HepG2 (cell line): ENCODE measurements around the gene ASB7. TPM values are rescaled to one million over a fixed set of nuclear protein-coding genes. Genes with fewer than 3 reads are reported as not detected.

ENCODE experiments used
- AGO1 ChIP-seq: fragments of 200-400 bp; formaldehyde crosslinking; IDR thresholded peaks from 2 replicates; pipeline ENCODE4 v1.6.1; 2017; ENCODE audit warnings: mild to moderate bottlenecking, low read depth, low read length, moderate library complexity; ENCODE audit not compliant: poor library complexity, severe bottlenecking
- CHCHD3 ChIP-seq: sonication (generic); formaldehyde crosslinking; IDR thresholded peaks from 2 replicates; pipeline ENCODE4 v1.8.0; 2022; ENCODE audit warnings: mild to moderate bottlenecking, missing genetic modification reagents, moderate library complexity
- MXD4 ChIP-seq: IDR thresholded peaks from 2 replicates; pipeline ENCODE4 v1.6.1; 2016; ENCODE audit warnings: mild to moderate bottlenecking, missing biosample characterization, missing genetic modification reagents
- MYC ChIP-seq: sonication (generic); formaldehyde crosslinking; IDR thresholded peaks from 2 replicates; pipeline ENCODE4 v1.9.0; 2021; ENCODE audit warnings: missing genetic modification reagents, borderline replicate concordance
- NFE2 ChIP-seq: sonication (generic); formaldehyde crosslinking; IDR thresholded peaks from 2 replicates; pipeline ENCODE4 v1.4.0; 2020; ENCODE audit warnings: missing genetic modification reagents
- NFKB2 ChIP-seq: sonication (generic); formaldehyde crosslinking; IDR thresholded peaks from 2 replicates; pipeline ENCODE4 v1.4.0; 2020; ENCODE audit warnings: missing genetic modification reagents, borderline replicate concordance
- NR3C1 ChIP-seq: sonication (generic); formaldehyde crosslinking; IDR thresholded peaks from 2 replicates; pipeline ENCODE4 v1.4.0; 2020; ENCODE audit warnings: missing genetic modification reagents
- RFXAP ChIP-seq: sonication (generic); formaldehyde crosslinking; IDR thresholded peaks from 2 replicates; pipeline ENCODE4 v1.4.0; 2020; ENCODE audit warnings: missing genetic modification reagents, borderline replicate concordance
- TGIF2 ChIP-seq: IDR thresholded peaks from 2 replicates; pipeline ENCODE4 v1.6.1; 2016; ENCODE audit warnings: control low read depth, missing compliant biosample characterization
- ZIK1 ChIP-seq: sonication (generic); formaldehyde crosslinking; IDR thresholded peaks from 2 replicates; pipeline ENCODE4 v1.5.0; 2020; ENCODE audit warnings: mild to moderate bottlenecking, low read depth, missing genetic modification reagents, borderline replicate concordance
- ZNF274 ChIP-seq: sonication (generic); formaldehyde crosslinking; IDR thresholded peaks from 2 replicates; pipeline ENCODE4 v1.5.1; 2020; ENCODE audit warnings: mild to moderate bottlenecking, missing genetic modification reagents
- polyA plus RNA-seq, 8 experiments: library from polyadenylated mRNA; depleted of rRNA in 3 of 8; stranded (reverse) in 7 of 8; unstranded in 1 of 8; fragments of >200 nt; fragmentation: Illumina TruSeq in 4 of 8; extraction: Trizol in 4 of 8; gene quantifications; 2 replicates each; pipeline versions ENCODE4 v1.2.1 to v1.2.3, GENCODE V29; 2011 to 2016; ENCODE audit warnings: low read depth in 4 of 8, missing spikeins in 1 of 8, mixed read lengths in 1 of 8; ENCODE audit not compliant: insufficient read depth in 1 of 8
- total RNA-seq, 5 experiments: library from RNA; depleted of rRNA; stranded (reverse); fragments of >200 nt; fragmentation: Illumina TruSeq; extraction: Trizol; gene quantifications; 2 replicates each; pipeline ENCODE4 v1.2.3, GENCODE V29; 2016; ENCODE audit warnings: low read depth in 1 of 5
- TF ChIP-seq, protein P1 (sequence below): sonication (generic); formaldehyde crosslinking; conservative IDR thresholded peaks from 2 replicates; pipeline ENCODE4 v1.4.0; 2020; ENCODE audit warnings: missing genetic modification reagents
- TF ChIP-seq, protein P2 (sequence below): sonication (generic); formaldehyde crosslinking; conservative IDR thresholded peaks from 2 replicates; pipeline ENCODE4 v1.8.1; 2023; ENCODE audit warnings: missing genetic modification reagents
- TF ChIP-seq, protein P3 (sequence below), 2 experiments: sonication (generic) in 1 of 2; formaldehyde crosslinking in 1 of 2; IDR thresholded peaks; 2 replicates each; pipeline versions ENCODE4 v1.6.1 to v1.9.0; 2014 to 2022; ENCODE audit warnings: antibody characterized with exemption in 1 of 2, borderline replicate concordance in 1 of 2, inconsistent platforms in 1 of 2, low read depth in 1 of 2, missing genetic modification reagents in 1 of 2
- TF ChIP-seq, protein P4 (sequence below): sonication (generic); formaldehyde crosslinking; IDR thresholded peaks from 2 replicates; pipeline ENCODE4 v1.4.0; 2020; ENCODE audit warnings: mild to moderate bottlenecking, missing genetic modification reagents
- TF ChIP-seq, protein P5 (sequence below): sonication (generic); formaldehyde crosslinking; IDR thresholded peaks from 2 replicates; pipeline ENCODE4 v1.9.0; 2022; ENCODE audit warnings: low read depth, missing genetic modification reagents
- TF ChIP-seq, protein P6 (sequence below): IDR thresholded peaks from 2 replicates; pipeline ENCODE4 v1.6.1; 2012; ENCODE audit warnings: inconsistent platforms

Gene ASB7
- total and polyA plus RNA-seq, 2 of the 13 experiments (the other 11 are each of a cell fraction or from before 2014, with no cell fraction given) = 7.7 to 12.1 TPM

DNA sequence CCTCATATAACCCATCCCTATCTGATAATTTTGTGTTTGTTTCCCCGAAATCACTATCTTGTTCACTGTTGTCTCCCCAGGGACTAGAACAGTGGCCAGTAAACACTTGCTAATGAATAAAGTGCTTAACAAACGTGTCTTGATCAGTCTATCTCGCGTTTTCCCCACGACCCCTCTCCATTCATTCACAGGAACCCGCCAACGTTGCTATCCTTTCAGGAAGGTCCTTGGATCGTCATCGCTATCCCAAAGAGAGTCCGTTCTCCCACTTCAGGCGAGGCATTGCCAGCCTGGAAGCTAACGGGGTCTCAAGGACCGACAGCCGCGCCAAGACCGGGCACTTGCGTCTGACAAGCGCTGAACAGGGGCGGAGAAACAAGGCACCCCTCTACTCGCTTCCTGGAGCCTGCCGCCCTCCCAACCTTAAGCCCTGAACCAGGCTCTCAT, 749 bp upstream of the ASB7 start (continued):
- TF ChIP-seq NFE2 (CRISPR knock-in tag) = 0 out of 2 replicates have a peak, but pooled peaks have one; percentile 6
- TF ChIP-seq CHCHD3 = no peak
- TF ChIP-seq, protein P1, sequence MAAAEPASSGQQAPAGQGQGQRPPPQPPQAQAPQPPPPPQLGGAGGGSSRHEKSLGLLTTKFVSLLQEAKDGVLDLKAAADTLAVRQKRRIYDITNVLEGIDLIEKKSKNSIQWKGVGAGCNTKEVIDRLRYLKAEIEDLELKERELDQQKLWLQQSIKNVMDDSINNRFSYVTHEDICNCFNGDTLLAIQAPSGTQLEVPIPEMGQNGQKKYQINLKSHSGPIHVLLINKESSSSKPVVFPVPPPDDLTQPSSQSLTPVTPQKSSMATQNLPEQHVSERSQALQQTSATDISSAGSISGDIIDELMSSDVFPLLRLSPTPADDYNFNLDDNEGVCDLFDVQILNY (CRISPR knock-in tag) = no peak
- peak; percentile 38; the same call in 1 of the 2 replicates for TF ChIP-seq NFKB2
- TF ChIP-seq, protein P2, sequence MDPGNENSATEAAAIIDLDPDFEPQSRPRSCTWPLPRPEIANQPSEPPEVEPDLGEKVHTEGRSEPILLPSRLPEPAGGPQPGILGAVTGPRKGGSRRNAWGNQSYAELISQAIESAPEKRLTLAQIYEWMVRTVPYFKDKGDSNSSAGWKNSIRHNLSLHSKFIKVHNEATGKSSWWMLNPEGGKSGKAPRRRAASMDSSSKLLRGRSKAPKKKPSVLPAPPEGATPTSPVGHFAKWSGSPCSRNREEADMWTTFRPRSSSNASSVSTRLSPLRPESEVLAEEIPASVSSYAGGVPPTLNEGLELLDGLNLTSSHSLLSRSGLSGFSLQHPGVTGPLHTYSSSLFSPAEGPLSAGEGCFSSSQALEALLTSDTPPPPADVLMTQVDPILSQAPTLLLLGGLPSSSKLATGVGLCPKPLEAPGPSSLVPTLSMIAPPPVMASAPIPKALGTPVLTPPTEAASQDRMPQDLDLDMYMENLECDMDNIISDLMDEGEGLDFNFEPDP (CRISPR knock-in tag) = no peak
- TF ChIP-seq, protein P3, sequence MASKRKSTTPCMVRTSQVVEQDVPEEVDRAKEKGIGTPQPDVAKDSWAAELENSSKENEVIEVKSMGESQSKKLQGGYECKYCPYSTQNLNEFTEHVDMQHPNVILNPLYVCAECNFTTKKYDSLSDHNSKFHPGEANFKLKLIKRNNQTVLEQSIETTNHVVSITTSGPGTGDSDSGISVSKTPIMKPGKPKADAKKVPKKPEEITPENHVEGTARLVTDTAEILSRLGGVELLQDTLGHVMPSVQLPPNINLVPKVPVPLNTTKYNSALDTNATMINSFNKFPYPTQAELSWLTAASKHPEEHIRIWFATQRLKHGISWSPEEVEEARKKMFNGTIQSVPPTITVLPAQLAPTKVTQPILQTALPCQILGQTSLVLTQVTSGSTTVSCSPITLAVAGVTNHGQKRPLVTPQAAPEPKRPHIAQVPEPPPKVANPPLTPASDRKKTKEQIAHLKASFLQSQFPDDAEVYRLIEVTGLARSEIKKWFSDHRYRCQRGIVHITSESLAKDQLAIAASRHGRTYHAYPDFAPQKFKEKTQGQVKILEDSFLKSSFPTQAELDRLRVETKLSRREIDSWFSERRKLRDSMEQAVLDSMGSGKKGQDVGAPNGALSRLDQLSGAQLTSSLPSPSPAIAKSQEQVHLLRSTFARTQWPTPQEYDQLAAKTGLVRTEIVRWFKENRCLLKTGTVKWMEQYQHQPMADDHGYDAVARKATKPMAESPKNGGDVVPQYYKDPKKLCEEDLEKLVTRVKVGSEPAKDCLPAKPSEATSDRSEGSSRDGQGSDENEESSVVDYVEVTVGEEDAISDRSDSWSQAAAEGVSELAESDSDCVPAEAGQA (IDR thresholded peaks at IDR 0.05; ENCODE audit: low read depth) = no peak
- TF ChIP-seq, protein P3 (CRISPR knock-in tag; IDR thresholded peaks at IDR 0.05; ENCODE audit: borderline replicate concordance) = no peak
- TF ChIP-seq, protein P4, sequence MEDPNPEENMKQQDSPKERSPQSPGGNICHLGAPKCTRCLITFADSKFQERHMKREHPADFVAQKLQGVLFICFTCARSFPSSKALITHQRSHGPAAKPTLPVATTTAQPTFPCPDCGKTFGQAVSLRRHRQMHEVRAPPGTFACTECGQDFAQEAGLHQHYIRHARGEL (CRISPR knock-in tag) = no peak
- no peak for TF ChIP-seq MYC
- TF ChIP-seq TGIF2 (CRISPR knock-in tag) = peak; percentile 70; the same call in 1 of the 2 replicates
- peak; percentile 13 for TF ChIP-seq AGO1
- TF ChIP-seq, protein P5, sequence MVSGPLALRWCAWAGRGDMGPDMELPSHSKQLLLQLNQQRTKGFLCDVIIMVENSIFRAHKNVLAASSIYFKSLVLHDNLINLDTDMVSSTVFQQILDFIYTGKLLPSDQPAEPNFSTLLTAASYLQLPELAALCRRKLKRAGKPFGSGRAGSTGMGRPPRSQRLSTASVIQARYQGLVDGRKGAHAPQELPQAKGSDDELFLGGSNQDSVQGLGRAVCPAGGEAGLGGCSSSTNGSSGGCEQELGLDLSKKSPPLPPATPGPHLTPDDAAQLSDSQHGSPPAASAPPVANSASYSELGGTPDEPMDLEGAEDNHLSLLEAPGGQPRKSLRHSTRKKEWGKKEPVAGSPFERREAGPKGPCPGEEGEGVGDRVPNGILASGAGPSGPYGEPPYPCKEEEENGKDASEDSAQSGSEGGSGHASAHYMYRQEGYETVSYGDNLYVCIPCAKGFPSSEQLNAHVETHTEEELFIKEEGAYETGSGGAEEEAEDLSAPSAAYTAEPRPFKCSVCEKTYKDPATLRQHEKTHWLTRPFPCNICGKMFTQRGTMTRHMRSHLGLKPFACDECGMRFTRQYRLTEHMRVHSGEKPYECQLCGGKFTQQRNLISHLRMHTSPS (CRISPR knock-in tag) = peak; percentile 27; the same call in 1 of the 2 replicates
- TF ChIP-seq RFXAP (CRISPR knock-in tag) = 0 out of 2 replicates have a peak, but pooled peaks have one; percentile 10
- TF ChIP-seq ZNF274 (CRISPR knock-in tag) = no peak
- TF ChIP-seq NR3C1 (CRISPR knock-in tag) = 0 out of 2 replicates have a peak, but pooled peaks have one; percentile 33
- TF ChIP-seq, protein P6, sequence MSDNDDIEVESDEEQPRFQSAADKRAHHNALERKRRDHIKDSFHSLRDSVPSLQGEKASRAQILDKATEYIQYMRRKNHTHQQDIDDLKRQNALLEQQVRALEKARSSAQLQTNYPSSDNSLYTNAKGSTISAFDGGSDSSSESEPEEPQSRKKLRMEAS = peak; percentile 27; the same call in 1 of the 2 replicates
- TF ChIP-seq ZIK1 = no peak
- 0 out of 2 replicates have a peak, but pooled peaks have one; percentile 37 for TF ChIP-seq MXD4 (CRISPR knock-in tag)
